Activated naive CD8-positive, alpha-beta T cell treated with anti-CD3 and anti-CD28 coated beads for 36 hours (primary cell): ENCODE results near the gene KCNJ11. TPM values are rescaled to one million over a fixed set of nuclear protein-coding genes. Genes with fewer than 3 reads are reported as not detected.

ENCODE experiments used
- total RNA-seq, 2 experiments: library from RNA; stranded (reverse); gene quantifications; one replicate each; pipeline ENCODE4 v1.2.3, GENCODE V29; 2021

KCNJ11 gene
- total RNA-seq, 2 experiments from 2014 or later = 0.56 to 0.74 TPM

Other genes with a start within 250 kb of the KCNJ11 start
- gene PIK3C2A, start 180.7 kb downstream of the KCNJ11 start, total RNA-seq = 10 to 100 TPM; 27.8 to 28.5 TPM
- gene NUCB2, start 111.9 kb downstream of the KCNJ11 start, total RNA-seq = 10 to 100 TPM; 78.5 to 88.8 TPM
- gene NCR3LG1, start 36.9 kb downstream of the KCNJ11 start, total RNA-seq = 1 to 10 TPM; 5.0 TPM
- not detected for gene ABCC8, start 88.2 kb upstream of the KCNJ11 start, total RNA-seq
- not detected for gene USH1C, start 155.8 kb upstream of the KCNJ11 start, total RNA-seq
- gene OTOG, start 158.6 kb upstream of the KCNJ11 start, total RNA-seq = not detected